ENCODE results near the gene CSNK1D. TPM values are rescaled to one million over a fixed set of nuclear protein-coding genes. Genes with fewer than 3 reads are reported as not detected.

CSNK1D gene
- total and polyA plus RNA-seq, 9 donors = 46.0 to 160 (median 121) TPM

DNA sequence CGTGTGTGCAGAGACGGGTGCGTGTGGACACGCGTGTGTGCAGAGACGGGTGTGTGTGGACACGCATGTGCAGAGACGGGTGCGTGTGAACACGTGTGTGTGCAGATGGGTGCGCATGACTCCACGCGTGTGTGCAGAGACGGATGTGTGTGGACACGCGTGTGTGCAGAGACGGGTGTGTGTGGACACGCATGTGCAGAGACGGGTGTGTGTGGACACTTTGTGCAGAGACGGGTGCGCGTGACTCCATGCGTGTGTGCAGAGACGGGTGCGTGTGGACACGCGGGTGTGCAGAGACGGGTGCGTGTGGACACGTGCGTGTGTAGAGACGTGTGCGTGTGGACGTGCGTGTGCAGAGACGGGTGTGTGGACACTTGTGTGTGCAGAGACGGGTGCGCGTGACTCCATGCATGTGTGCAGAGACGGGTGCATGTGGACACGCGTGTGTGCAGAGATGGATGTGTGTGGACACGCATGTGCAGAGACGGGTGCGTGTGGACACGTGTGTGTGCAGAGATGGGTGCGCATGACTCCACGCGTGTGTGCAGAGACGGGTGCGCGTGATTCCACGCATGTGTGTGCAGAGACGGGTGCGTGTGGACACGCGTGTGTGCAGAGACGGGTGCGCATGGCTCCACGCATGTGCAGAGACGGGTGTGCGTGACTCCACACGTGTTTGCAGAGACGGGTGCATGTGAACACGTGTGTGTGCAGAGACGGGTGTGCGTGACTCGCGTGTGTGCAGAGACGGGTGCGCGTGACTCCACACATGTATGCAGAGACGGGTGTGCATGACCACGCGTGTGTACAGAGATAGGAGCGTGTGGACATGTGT lies 45.5 kb upstream of the CSNK1D start:
- H3K27me3 ChIP-seq = no peaks in the 10 kb centered on the region
- H3K9me3 ChIP-seq = no peaks in the 10 kb centered on the region
- no peak for DNase-seq
- intact Hi-C loops (cut with DNase I) = no loop called here
- no peaks in the 10 kb centered on the region for H3K36me3 ChIP-seq
- H3K4me3 ChIP-seq = no peak overlapping the region
- no peak overlapping the region for H3K27ac ChIP-seq
- H3K4me1 ChIP-seq (ENCODE audit: insufficient read depth) = peaks cover 3% of the 10 kb centered on the region
- 92 to 94% (median 93%) methylated on average over 76 of the region's 76 CpGs for WGBS, 3 donors
- TF ChIP-seq, protein P1, sequence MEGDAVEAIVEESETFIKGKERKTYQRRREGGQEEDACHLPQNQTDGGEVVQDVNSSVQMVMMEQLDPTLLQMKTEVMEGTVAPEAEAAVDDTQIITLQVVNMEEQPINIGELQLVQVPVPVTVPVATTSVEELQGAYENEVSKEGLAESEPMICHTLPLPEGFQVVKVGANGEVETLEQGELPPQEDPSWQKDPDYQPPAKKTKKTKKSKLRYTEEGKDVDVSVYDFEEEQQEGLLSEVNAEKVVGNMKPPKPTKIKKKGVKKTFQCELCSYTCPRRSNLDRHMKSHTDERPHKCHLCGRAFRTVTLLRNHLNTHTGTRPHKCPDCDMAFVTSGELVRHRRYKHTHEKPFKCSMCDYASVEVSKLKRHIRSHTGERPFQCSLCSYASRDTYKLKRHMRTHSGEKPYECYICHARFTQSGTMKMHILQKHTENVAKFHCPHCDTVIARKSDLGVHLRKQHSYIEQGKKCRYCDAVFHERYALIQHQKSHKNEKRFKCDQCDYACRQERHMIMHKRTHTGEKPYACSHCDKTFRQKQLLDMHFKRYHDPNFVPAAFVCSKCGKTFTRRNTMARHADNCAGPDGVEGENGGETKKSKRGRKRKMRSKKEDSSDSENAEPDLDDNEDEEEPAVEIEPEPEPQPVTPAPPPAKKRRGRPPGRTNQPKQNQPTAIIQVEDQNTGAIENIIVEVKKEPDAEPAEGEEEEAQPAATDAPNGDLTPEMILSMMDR (IDR thresholded peaks at IDR 0.05) = no peak
- TF ChIP-seq POLR2A (IDR thresholded peaks at IDR 0.05) = no peak

DNA sequence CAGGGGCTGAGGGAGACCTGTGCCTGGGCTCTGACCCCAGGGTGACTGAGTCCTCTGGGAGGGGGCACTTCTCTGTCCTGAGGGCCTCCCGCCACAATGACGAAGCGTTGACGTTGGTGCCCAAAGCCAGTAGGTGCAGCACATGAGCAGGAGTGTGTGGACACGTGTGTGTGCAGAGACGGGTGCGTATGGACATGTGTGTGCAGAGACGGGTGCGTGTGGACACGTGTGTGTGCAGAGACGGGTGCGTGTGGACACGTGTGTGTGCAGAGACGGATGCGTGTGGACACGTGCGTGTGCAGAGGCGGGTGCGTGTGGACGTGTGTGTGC lies 44.6 kb upstream of the CSNK1D start:
- Histone ChIP-seq H3K27ac (no peak overlapping the region), H3K36me3 (no peaks in the 10 kb centered on the region), H3K9me3 (no peaks in the 10 kb centered on the region), H3K4me1 (ENCODE audit: insufficient read depth) (peaks cover 3% of the 10 kb centered on the region), H3K4me3 (no peak overlapping the region), H3K27me3 (no peaks in the 10 kb centered on the region)
- intact Hi-C loops (cut with DNase I) = no loop called here
- WGBS, 3 donors = 93 to 95% (median 94%) methylated on average over 20 of the region's 20 CpGs
- TF ChIP-seq EP300 (IDR thresholded peaks at IDR 0.05) = no peak
- TF ChIP-seq POLR2A (IDR thresholded peaks at IDR 0.05) = no peak
- TF ChIP-seq, protein P1 (IDR thresholded peaks at IDR 0.05) = no peak
- no peak for DNase-seq

DNA sequence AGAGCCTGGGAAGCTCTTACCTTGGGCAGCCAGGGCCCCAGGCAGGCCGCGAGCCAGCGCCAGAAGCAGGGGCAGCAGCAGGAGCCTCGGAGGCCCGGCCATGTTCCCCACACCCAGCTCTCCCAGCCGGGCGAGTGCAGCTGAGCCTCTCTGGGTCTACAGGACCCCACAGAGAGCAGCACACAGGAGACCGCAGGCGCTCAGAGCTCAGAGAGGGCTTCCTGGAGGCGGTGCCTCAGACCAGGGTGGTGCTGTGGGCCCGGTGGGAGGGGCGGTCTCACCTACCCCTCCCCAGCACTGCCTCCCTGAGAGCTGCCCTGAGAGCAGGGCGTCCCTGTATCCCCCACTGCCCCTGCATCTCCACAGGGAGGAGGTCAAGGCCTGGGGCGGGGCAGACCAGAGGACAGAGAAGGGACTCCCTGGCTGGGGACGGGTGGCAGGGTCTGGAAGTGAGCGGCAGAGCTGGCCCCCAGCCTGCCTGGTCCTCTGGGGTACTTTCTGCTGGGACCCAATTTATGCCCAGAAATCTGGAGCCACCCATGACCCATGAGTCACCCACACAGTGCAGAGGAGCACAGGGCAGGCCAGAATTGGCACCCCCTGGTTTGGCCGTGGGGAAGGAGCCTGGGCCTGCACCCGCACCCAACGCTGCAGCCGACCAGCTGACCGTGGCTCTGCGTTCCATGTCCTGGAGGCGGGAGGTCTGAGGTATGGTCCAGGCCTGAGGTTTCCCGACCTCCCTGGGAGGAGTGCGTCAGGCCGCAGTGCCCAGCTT lies 44.1 kb upstream of the CSNK1D start, which contains the start of gene CD7:
Gene CD7, minus strand, starts transcription at position 215 of the 775 bp plus-strand sequence. Its CDS starts 113 bp downstream, at position 102.
- no peak within 1 kb of the TSS for H3K27ac ChIP-seq
- intact Hi-C loops (cut with DNase I) = no loop called here
- H3K27me3 ChIP-seq = no peaks in the 10 kb centered on the region
- DNase-seq = no peak
- no peaks in the 10 kb centered on the region for H3K9me3 ChIP-seq
- no peak within 1 kb of the TSS for H3K4me3 ChIP-seq
- no peaks in the 10 kb centered on the region for H3K36me3 ChIP-seq
- 70 to 78% (median 77%) methylated on average over 24 to 26 of the region's 26 CpGs for WGBS, 3 donors
- TF ChIP-seq, protein P1 (IDR thresholded peaks at IDR 0.05) = no peak
- no peak for TF ChIP-seq EP300 (IDR thresholded peaks at IDR 0.05)
- no peak for TF ChIP-seq POLR2A (IDR thresholded peaks at IDR 0.05)
- H3K4me1 ChIP-seq (ENCODE audit: insufficient read depth) = peaks cover 3% of the 10 kb centered on the region

DNA sequence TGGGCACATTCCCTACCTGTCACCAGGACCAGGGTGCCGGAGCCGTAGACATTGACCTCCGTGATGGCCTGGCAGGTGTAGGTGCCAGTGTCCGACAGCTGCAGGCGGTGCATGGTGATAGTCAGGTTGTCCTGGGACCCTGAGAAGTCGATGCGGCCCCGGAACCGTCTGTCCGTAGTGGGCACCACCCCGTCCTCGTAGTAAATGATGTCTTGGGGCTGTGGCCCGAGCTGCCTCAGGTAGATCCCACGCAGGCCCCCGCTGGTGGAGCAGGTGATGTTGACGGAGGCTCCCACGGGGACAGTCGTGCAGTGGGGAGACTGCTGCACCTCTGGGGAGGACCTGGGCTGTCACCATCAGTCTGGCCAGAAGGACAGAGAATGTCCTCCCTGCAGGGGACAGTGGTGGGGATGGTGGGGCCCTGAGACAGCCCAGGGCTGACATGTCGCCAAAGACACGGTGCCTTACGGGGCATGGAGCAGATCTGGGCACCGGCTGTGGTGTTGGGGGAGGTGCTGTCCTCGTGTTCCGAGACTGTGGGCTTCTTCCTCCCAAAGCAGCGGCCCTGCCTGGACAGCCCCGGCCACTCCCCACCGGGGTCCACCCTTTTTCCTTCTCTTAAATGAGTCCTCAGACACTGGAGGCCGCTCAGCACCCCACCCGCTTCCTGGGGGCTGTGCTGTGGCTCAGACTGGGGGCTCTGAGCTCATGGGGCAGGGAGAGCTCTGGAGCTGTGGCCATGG lies 43.3 kb upstream of the CSNK1D start:
- intact Hi-C loops (cut with DNase I) = no loop called here
- H3K9me3 ChIP-seq = no peaks in the 10 kb centered on the region
- H3K27ac ChIP-seq = no peak overlapping the region
- WGBS, 3 donors = 77 to 80% (median 77%) methylated on average over 28 to 29 of the region's 29 CpGs
- no peak for TF ChIP-seq POLR2A (IDR thresholded peaks at IDR 0.05)
- TF ChIP-seq, protein P1 (IDR thresholded peaks at IDR 0.05) = no peak
- no peak for TF ChIP-seq EP300 (IDR thresholded peaks at IDR 0.05)
- H3K36me3 ChIP-seq = no peaks in the 10 kb centered on the region
- H3K4me1 ChIP-seq (ENCODE audit: insufficient read depth) = peaks cover 3% of the 10 kb centered on the region
- no peaks in the 10 kb centered on the region for H3K27me3 ChIP-seq
- DNase-seq = no peak
- H3K4me3 ChIP-seq = no peak overlapping the region

Measured in ovary (tissue), 9 donors.